Measurements from ENCODE around the gene LIMCH1. TPM values are rescaled to one million over a fixed set of nuclear protein-coding genes. Genes with fewer than 3 reads are reported as not detected.
"Not testable (repeated sequence)": the region's sequence is repeated elsewhere in the genome, so short reads cannot be mapped to it uniquely, and the experiment has no call there.

The LIMCH1 gene
- total RNA-seq, 1 donor from 2014 or later: 95.9 TPM

GRCh38 chr4:41610474-41610873 is 72.5 kb downstream of the LIMCH1 start:
- DNase-seq (ENCODE audit: low spot score): no peak

DNA sequence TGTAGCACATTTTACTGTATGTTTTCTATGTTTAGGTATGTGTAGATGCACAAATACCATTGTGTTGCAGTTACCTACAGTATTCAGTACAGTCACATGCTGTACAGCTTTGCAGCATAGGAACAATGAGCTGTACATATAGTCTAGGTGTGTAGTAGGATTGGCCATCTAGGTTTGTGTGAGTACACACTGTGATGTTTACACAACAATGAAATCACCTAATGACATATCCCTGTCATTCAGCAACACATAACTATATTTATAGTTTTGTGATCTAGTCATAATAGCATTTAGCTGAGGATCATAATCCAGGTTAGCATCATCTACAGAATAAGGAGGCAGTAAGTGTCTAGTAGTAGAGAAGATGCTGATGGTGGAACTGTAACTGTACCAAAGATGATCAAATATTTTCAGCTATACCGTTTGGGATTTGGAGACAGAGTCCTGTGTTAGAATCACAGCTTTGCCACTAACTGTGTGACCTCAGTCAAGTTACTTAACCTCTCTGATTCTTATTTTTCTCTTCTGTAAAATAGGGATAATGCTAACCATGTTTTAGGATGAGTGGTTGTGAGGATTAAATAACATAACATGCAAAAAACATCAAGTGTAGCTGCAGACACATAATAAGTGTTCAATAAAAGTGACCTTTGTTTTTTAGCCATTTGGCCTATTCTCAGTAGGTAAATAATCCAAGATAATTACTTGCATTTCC is 73.3 kb downstream of the LIMCH1 start:
- no peak for DNase-seq (ENCODE audit: low spot score)

DNA sequence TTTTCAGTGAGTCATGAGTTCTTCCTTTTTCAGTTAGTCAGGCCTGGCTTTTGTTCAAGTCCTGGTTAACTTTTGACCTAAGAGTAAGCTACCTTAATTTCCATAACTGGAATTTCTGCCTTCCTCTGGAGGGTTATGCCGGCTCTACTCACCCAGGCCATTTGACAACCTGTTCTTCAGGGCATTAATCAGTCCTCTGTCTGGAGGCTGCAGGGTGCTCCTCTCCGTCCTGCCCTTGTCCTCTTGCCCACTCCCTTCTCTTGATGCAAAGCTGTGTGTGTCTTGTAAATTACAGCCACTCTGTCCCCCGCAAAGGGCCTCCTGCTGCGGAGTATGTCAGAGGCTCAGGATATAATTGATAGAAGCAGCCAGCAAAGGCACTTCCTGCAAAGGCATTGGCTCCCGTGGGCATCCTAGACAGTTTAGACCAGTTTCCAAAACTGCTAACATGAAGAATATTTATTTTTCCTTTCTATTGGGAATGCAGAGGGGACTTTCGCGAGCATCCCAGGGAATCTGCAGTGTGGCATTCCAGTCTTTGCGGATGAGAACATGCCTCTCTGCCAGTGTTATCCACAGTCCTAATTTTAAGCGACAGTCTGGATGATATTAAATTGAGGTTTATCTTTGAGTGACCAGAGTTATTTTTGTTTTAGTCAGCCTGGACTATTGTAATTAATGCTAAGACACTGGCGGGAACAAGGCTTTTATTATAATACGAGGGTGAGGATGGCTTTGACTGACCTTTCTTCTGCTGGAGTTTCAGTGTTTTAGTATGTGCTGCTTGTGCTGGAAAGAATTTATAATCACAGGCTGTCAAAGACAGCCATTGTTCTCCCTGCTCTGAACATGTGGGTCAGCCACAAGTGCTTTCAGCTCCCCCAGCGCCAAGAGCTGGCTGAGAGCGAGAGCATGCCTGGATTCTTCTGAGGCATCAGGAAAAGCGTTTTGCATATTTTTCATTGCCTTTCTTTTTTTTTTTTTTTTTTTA is 74.2 kb downstream of the LIMCH1 start:
- peak; percentile 58 for DNase-seq (ENCODE audit: low spot score)

DNA sequence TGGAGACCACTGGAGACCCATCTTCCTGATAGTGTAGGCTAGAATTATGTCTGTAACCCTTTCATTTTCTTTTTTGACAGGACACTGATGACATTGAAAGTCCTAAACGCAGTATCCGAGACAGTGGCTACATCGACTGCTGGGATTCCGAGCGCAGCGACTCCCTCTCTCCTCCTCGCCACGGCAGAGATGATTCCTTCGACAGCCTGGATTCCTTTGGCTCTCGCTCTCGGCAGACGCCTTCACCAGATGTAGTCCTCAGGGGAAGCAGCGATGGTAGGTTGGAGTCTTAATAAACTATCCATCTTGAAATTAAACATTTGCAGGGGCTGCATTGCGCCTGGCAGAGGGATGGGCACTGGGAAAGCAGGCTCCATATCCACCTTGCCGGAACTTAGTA is 75.4 kb downstream of the LIMCH1 start:
- DNase-seq (ENCODE audit: low spot score): no peak

DNA sequence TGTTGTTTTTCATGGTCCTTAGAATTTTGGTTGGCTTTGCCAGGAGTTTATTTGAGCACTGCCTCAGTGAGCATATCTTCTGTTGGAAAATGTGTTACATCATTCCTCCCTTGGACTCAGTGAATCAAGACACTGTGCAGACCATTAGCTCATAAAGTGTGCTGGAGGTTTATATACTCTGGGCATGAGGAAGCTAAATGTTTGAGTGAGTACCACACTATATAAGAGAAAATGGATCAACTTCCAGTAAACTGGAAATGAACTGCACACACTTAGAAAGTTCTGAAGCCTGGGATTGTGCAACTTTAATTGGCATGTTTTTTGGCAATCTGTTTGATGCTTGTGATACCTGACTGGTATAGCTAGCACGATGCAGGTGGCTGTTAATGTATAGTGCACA is 75.9 kb downstream of the LIMCH1 start:
- DNase-seq (ENCODE audit: low spot score): no peak

DNA sequence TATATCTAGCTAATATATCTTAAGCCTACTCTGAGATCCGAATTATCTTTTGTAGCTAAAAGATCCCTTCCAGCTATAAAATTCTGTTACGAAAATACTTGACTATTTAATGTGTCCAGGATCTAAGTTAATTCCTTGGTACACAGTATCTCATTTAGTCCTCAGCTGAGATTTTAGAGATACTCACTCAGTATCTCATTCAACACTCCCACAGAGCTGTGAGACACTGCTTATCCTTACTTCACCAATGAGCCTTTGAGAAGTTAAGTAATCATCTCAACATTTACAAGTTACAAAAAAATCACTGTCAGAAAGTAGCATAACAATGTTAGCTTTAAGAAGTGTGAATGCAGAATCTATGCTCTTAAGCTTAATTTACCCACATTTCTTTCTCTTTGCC is 76.6 kb downstream of the LIMCH1 start:
- no peak for DNase-seq (ENCODE audit: low spot score)

DNA sequence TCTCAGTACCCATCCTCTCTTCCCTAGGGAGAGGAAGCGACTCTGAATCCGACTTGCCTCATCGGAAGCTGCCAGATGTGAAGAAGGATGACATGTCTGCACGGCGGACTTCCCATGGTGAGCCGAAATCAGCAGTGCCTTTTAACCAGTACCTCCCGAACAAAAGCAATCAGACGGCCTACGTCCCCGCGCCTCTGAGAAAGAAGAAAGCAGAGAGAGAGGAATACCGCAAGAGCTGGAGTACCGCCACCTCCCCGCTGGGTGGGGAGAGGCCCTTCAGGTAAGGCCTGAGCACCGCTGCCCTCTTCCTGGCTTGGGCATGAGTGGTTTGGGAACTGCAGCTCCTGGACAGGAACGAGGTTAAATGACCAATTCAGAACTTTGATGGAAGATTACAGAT is 81.2 kb downstream of the LIMCH1 start:
- no peak for DNase-seq (ENCODE audit: low spot score)

GRCh38 chr4:41620594-41621256 is 82.8 kb downstream of the LIMCH1 start:
- no peak for DNase-seq (ENCODE audit: low spot score)

GRCh38 chr4:41622787-41623186 is 84.8 kb downstream of the LIMCH1 start:
- no peak for DNase-seq (ENCODE audit: low spot score)

DNA sequence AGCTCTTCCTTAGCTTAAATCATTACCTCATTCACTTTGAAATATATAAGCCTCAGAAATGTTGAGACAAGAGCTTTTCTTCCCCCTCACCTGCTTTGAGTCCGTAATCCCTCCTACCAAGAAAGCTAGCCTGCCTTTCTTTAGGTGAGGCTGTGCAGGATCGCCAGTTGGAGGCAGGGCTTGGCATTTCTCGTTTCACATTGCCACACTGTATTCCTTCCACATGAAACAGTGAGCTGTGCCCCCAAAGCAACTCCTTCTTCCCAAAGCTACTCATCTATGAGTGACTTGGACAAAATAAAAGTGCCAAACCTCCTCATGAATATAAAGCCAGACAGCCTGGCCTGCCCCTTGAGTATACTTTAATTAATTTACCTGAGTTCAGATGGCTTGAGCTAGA is 86.8 kb downstream of the LIMCH1 start:
- DNase-seq (ENCODE audit: low spot score): no peak

- no peak for DNase-seq (ENCODE audit: low spot score)
These were observed 87.6 kb downstream of the LIMCH1 start for GRCh38 chr4:41625531-41625930.

- DNase-seq (ENCODE audit: low spot score): no peak
These were observed 91.0 kb downstream of the LIMCH1 start for GRCh38 chr4:41628936-41629335.

DNA sequence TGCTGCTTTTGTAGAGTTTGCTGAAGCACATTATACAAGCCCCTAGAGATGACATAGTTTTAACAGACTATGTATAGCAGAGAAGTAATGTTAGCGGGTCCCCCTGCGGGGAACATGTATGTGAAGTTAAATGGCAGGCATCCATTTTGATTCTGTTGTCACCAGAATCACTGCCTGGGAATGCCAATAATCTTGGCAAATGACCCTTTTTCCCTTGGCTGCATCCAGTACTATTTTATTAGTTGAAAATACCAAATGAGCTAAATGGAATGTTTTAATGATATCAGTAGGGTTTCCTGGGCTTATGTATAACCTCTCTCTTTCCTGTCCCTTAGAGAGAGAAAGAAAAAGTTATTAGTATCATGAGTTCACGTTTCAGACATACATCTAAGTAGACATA is 93.6 kb downstream of the LIMCH1 start:
- no peak for DNase-seq (ENCODE audit: low spot score)

DNA sequence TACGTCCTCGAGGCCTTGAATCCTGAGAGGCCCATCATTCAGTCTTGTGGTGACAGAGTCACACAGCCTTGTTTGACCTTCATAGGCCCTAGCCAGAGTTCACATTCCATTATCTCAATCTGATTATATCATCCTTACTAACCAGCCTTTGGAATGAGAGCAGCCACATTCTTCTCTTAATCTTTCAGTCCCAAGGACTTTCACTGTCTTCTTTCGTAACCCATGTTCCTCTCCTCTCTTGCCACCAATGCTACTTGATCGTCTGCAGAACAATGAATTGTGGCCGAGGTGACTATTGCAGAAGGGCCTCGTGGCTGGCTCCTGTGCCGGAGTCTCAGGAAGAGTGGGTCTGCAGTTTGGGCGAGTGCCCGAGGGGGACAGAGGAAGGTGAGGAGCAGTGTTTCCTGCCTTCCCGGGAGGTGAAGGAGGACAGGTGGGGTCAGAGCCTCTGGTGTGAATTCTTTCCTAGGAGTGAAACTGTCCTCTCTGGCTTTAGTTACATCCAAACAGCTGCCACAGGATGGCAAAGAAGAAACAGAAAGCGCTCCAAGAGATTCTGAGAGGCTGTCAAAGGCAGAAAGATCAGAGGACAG is 94.6 kb downstream of the LIMCH1 start:
- no peak for DNase-seq (ENCODE audit: low spot score)

- DNase-seq (ENCODE audit: low spot score): no peak
These were observed 95.4 kb downstream of the LIMCH1 start for GRCh38 chr4:41633321-41633720.

DNA sequence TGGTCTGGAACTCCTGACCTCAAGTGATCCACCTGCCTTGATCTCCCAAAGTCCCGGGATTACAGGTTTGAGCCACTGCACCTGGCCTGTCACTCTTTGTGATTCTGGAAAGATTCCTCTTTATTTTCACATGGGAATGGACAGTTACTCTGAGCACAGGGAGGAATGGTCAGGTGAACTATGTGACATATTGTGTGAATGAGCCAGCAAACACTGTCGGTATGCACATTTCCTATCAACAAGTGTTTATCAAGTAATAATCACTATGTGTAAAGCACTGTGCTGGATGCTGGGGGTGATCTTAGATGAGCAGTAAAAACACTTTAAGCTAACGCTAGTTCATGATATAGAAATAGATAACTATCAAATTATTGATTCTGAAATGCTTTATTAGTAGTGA is 97.5 kb downstream of the LIMCH1 start:
- DNase-seq (ENCODE audit: low spot score): no peak

DNA sequence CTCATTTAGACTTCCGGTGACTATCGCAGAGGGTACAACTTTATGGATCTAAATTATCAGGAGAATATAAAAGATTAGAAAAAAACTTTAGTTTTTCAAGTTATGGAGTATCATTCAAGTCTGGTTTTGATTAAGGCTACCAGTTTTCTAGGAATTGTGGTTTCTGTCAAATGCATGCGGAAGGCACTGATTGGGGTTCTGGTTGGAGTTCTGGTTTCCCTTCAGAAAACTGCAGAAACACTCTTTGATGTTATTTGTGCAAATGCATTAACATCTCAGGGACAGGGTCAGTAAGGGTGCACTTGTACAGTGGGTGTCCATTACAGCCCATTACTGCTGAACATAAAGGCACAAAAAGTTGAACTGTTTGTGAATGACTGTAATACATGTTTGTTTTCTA is 100.2 kb downstream of the LIMCH1 start:
- no peak for DNase-seq (ENCODE audit: low spot score)

DNA sequence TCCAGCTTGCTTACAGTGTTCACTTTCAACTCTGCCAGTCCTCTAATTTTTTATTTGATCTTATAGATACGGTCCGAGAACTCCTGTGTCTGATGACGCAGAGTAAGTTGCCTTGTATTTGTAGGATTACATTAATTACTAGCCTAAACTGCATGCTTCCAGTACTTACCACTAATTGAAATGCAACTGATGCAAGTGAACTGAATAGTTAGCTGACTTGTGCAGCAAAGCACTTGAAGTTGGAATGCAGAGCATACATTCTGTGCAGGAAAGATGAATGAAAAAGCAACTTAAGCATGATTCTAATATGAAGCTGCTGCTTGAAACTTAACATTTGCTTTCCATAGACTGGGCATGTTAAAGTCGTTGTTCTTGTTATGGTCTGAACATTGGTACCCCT is 100.9 kb downstream of the LIMCH1 start:
- DNase-seq (ENCODE audit: low spot score): no peak

DNA sequence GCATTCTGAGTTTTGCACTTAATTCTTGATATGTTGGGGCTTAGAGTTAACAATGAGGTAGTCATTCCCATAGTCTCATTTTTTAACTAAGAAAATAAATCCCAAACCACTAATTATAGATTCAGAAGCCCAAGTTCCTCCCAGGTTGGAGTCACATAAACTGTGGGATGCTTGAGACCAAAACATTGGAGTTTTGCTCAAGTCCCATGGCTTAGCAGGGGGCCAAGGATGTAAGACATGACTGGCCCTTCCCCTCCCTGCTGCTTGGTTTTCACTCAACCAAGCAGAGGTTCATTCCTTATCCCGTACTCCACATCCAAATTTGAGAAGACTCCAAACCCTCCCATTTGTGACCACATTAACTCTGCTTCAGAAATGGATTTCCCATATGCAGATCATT is 101.3 kb downstream of the LIMCH1 start:
- DNase-seq (ENCODE audit: low spot score): no peak

- no peak for DNase-seq (ENCODE audit: low spot score)
These were observed 102.9 kb downstream of the LIMCH1 start for GRCh38 chr4:41640906-41641305.

GRCh38 chr4:41642746-41643145 is 104.8 kb downstream of the LIMCH1 start:
- DNase-seq (ENCODE audit: low spot score): not testable (repeated sequence)

- DNase-seq (ENCODE audit: low spot score): no peak
These were observed 105.4 kb downstream of the LIMCH1 start for GRCh38 chr4:41643331-41643730.

All from ureter (tissue), 1 donor.